CD14-positive monocyte (primary cell): ENCODE measurements around the gene CENPT. TPM values are rescaled to one million over a fixed set of nuclear protein-coding genes. Genes with fewer than 3 reads are reported as not detected.

Experiments
- DNase-seq, 3 donors: peaks; one replicate each; pipeline ENCODE4 v3.0.0-alpha.2; 2011 to 2022
- H2AFZ ChIP-seq: 2 replicates; pipeline ENCODE4 v1.6.0; 2012; ENCODE audit warnings: mild to moderate bottlenecking, low read depth, low read length, inconsistent platforms; ENCODE audit not compliant: insufficient read depth, poor library complexity, severe bottlenecking
- H3K27ac ChIP-seq, 2 donors: 1 replicate in 1 of 2; 2 replicates in 1 of 2; pipeline ENCODE4 v1.5.1; 2012 to 2013; ENCODE audit warnings: low read length in 2 of 2, control low read depth in 1 of 2, inconsistent platforms in 1 of 2, low read depth in 1 of 2, mild to moderate bottlenecking in 1 of 2
- H3K27me3 ChIP-seq, 2 donors: one replicate each; pipeline versions ENCODE4 v1.6.0 to v1.6.1; 2011 to 2013; ENCODE audit warnings: low read length in 2 of 2; ENCODE audit not compliant: control insufficient read depth in 2 of 2, insufficient read depth in 2 of 2
- H3K36me3 ChIP-seq, 2 donors: replicated peaks in 1 of 2; 1 replicate in 1 of 2; 2 replicates in 1 of 2; pipeline versions ENCODE4 v1.5.1 to v1.6.1; 2012 to 2013; ENCODE audit warnings: low read length in 2 of 2, control low read depth in 1 of 2, inconsistent platforms in 1 of 2, mild to moderate bottlenecking in 1 of 2; ENCODE audit not compliant: insufficient read depth in 2 of 2, control insufficient read depth in 1 of 2
- H3K4me1 ChIP-seq, 2 donors: 1 replicate in 1 of 2; 2 replicates in 1 of 2; pipeline versions ENCODE4 v1.5.1 to v1.6.1; 2012 to 2013; ENCODE audit warnings: low read length in 2 of 2, control low read depth in 1 of 2, inconsistent platforms in 1 of 2, mild to moderate bottlenecking in 1 of 2, moderate library complexity in 1 of 2; ENCODE audit not compliant: insufficient read depth in 2 of 2, control insufficient read depth in 1 of 2
- H3K4me2 ChIP-seq: replicated peaks from 2 replicates; pipeline ENCODE3; 2012; ENCODE audit warnings: low read length, moderate library complexity, mild to moderate bottlenecking; ENCODE audit not compliant: poor library complexity, severe bottlenecking; ENCODE audit errors: extremely low read depth
- H3K4me3 ChIP-seq, 3 experiments: fragments of 200-600 bp in 1 of 3; sonication (generic) in 1 of 3; replicated peaks in 1 of 3; 1 replicate in 2 of 3; 2 replicates in 1 of 3; pipeline ENCODE4 v1.5.1; 2011 to 2013; ENCODE audit warnings: low read length in 3 of 3, mild to moderate bottlenecking in 3 of 3, control low read depth in 2 of 3, low read depth in 2 of 3, inconsistent platforms in 1 of 3, moderate library complexity in 1 of 3
- H3K79me2 ChIP-seq: 2 replicates; pipeline ENCODE4 v1.6.0; 2012; ENCODE audit warnings: mild to moderate bottlenecking, control low read depth, inconsistent platforms, low read length, moderate library complexity; ENCODE audit not compliant: insufficient read depth
- H3K9ac ChIP-seq: 2 replicates; pipeline ENCODE4 v1.6.0; 2017; ENCODE audit warnings: low read length, mild to moderate bottlenecking; ENCODE audit not compliant: insufficient read depth, poor library complexity, severe bottlenecking
- H3K9me3 ChIP-seq, 2 donors: replicated peaks in 1 of 2; 1 replicate in 1 of 2; 2 replicates in 1 of 2; pipeline versions ENCODE4 v1.5.1 to v1.6.1; 2012 to 2013; ENCODE audit warnings: low read length in 2 of 2, control low read depth in 1 of 2; ENCODE audit not compliant: control insufficient read depth in 1 of 2, insufficient read depth in 1 of 2
- H4K20me1 ChIP-seq: 2 replicates; pipeline ENCODE4 v1.6.0; 2012; ENCODE audit warnings: mild to moderate bottlenecking, low read length, control low read depth, moderate library complexity; ENCODE audit not compliant: insufficient read depth
- H3K27ac Mint-ChIP-seq, 7 donors: one replicate each; pipeline ENCODE4 v1.8.0; 2020; ENCODE audit warnings: mild to moderate bottlenecking in 7 of 7, mixed read lengths in 7 of 7, moderate library complexity in 6 of 7, inconsistent platforms in 2 of 7
- H3K27me3 Mint-ChIP-seq, 3 donors: one replicate each; pipeline ENCODE4 v1.8.0; 2021 to 2022; ENCODE audit warnings: low read depth in 3 of 3, mild to moderate bottlenecking in 3 of 3, mixed read lengths in 3 of 3, moderate library complexity in 3 of 3, inconsistent platforms in 1 of 3
- H3K36me3 Mint-ChIP-seq, 2 donors: one replicate each; pipeline ENCODE4 v1.8.0; 2020; ENCODE audit warnings: mixed read lengths in 2 of 2, inconsistent platforms in 1 of 2, mild to moderate bottlenecking in 1 of 2
- H3K4me1 Mint-ChIP-seq: one replicate; pipeline ENCODE4 v1.8.0; 2020; ENCODE audit warnings: mild to moderate bottlenecking, mixed read lengths
- H3K4me3 Mint-ChIP-seq, 2 donors: one replicate each; pipeline ENCODE4 v1.8.0; 2020; ENCODE audit warnings: mild to moderate bottlenecking in 2 of 2, mixed read lengths in 2 of 2, moderate library complexity in 1 of 2
- H3K9me3 Mint-ChIP-seq, 7 donors: one replicate each; pipeline ENCODE4 v1.8.0; 2020 to 2022; ENCODE audit warnings: mixed read lengths in 7 of 7, mild to moderate bottlenecking in 6 of 7, moderate library complexity in 6 of 7, inconsistent platforms in 2 of 7
- CTCF ChIP-seq: fragments of 200-600 bp; IDR thresholded peaks from one replicate; pipeline ENCODE4 v1.8.0; 2022; ENCODE audit warnings: antibody characterized with exemption, mild to moderate bottlenecking
- WGBS: methylation state at CpG from one replicate; pipeline ENCODE4 v1.1.5; 2013; ENCODE audit warnings: missing lambda C conversion rate; ENCODE audit not compliant: insufficient coverage; 5-methylcytosine and 5-hydroxymethylcytosine counted together
- intact Hi-C, 2 donors: fragments of 100-400 bp; cut with micrococcal nuclease; formaldehyde crosslinking; loops; one replicate each; pipeline versions ENCODE4 v1.15.0 to v1.15.1; 2023
- polyA plus RNA-seq, 3 donors: library from polyadenylated mRNA; depleted of rRNA in 1 of 3; unstranded in 2 of 3; stranded (reverse) in 1 of 3; fragments of 300-500 nt in 2 of 3; fragments of >200 nt in 1 of 3; fragmentation: Illumina TruSeq in 2 of 3; gene quantifications; 1 replicate in 2 of 3; 2 replicates in 1 of 3; pipeline ENCODE4 v1.2.3, GENCODE V29; 2012 to 2021

Gene CENPT
- polyA plus RNA-seq, 3 donors = 8.3 to 120 (median 12.4) TPM

GRCh38 chr16:67855789-67856188, 8.3 kb upstream of the CENPT start:
- Histone ChIP-seq H3K79me2 (peaks cover 96% of the 10 kb centered on the region), H3K4me3 (no peak overlapping the region), H3K4me1 (peaks cover 4 to 9% of the 10 kb centered on the region in 2 donors), H4K20me1 (peaks cover 52% of the 10 kb centered on the region), H3K27me3 (no peaks in the 10 kb centered on the region), H3K9ac (no peak overlapping the region), H3K9me3 (no peaks in the 10 kb centered on the region), H3K36me3 (peaks cover 6 to 8% of the 10 kb centered on the region in 2 donors), H3K27ac (no peak overlapping the region), H2AFZ (no peak overlapping the region), H3K4me2 (no peak overlapping the region)
- Mint-ChIP-seq H3K36me3 (peaks cover 10% of the 10 kb centered on the region in 2 donors), H3K4me1 (peaks cover 20% of the 10 kb centered on the region), H3K4me3 (no peak overlapping the region), H3K27ac (peak overlapping the region in 2 of 7 donors; percentile 68 to 88), H3K9me3 (peaks cover 0 to 2% (median 0%) of the 10 kb centered on the region in 7 donors), H3K27me3 (no peaks in the 10 kb centered on the region)
- no peak for DNase-seq
- intact Hi-C loops = no loop called here
- no peak for TF ChIP-seq CTCF
- 100% methylated on average over 7 of the region's 10 CpGs for WGBS

GRCh38 chr16:67853670-67854069, 6.2 kb upstream of the CENPT start:
- H3K79me2 ChIP-seq = peaks cover 99% of the 10 kb centered on the region
- Mint-ChIP-seq H3K36me3 (peaks cover 2 to 3% of the 10 kb centered on the region in 2 donors), H3K4me1 (peaks cover 20% of the 10 kb centered on the region), H3K9me3 (peaks cover 0 to 2% (median 0%) of the 10 kb centered on the region in 7 donors), H3K27me3 (peaks cover 0 to 1% (median 0%) of the 10 kb centered on the region in 3 donors), H3K27ac (peak overlapping the region in 2 of 7 donors; percentile 18 to 76), H3K4me3 (no peak overlapping the region)
- H3K9me3 ChIP-seq = no peaks in the 10 kb centered on the region
- H3K36me3 ChIP-seq = no peaks in the 10 kb centered on the region
- H2AFZ ChIP-seq = no peak overlapping the region
- peaks cover 4 to 7% of the 10 kb centered on the region in 2 donors for H3K4me1 ChIP-seq
- no peak overlapping the region for H3K9ac ChIP-seq
- intact Hi-C loops = no loop called here
- no peak overlapping the region for H3K27ac ChIP-seq
- H3K27me3 ChIP-seq = no peaks in the 10 kb centered on the region
- TF ChIP-seq CTCF = no peak
- peaks cover 59% of the 10 kb centered on the region for H4K20me1 ChIP-seq
- 100% methylated on average over 1 of the region's 3 CpGs for WGBS
- DNase-seq = no peak
- no peak overlapping the region for H3K4me3 ChIP-seq
- no peak overlapping the region for H3K4me2 ChIP-seq
